Neural progenitor cell (in vitro differentiated cells): Measurements from ENCODE around the gene DOCK3.

Experiments used
- CTCF ChIP-seq: fragments of 200-600 bp; sonication (generic); IDR thresholded peaks from 2 replicates; pipeline ENCODE4 v1.5.1; 2017; ENCODE audit warnings: antibody characterized with exemption, mild to moderate bottlenecking
- EZH2 ChIP-seq: fragments of 200-600 bp; sonication (generic); IDR thresholded peaks from 2 replicates; pipeline ENCODE4 v1.6.1; 2017; ENCODE audit warnings: antibody characterized with exemption, mild to moderate bottlenecking, moderate library complexity
- EZH2phosphoT487 ChIP-seq: fragments of 200-600 bp; sonication (generic); IDR thresholded peaks from 2 replicates; pipeline ENCODE4 v1.6.1; 2017; ENCODE audit warnings: antibody characterized with exemption

GRCh38 chr3:50625231-50626182, 49.2 kb upstream of the DOCK3 start:
- TF ChIP-seq CTCF (no peak), EZH2 (peak; percentile 38), EZH2phosphoT487 (peak; percentile 44)
